ENCODE results near the gene UNC5B.

The UNC5B gene

GRCh38 chr10:71212318-71213126 lies at the start of gene UNC5B:
Gene UNC5B, plus strand, starts transcription at chr10:71212570. Its CDS starts 416 bp downstream, at chr10:71212986.
- peak within 1 kb of the TSS; percentile 78 to 94 for H3K27ac ChIP-seq
- H3K4me3 ChIP-seq = peak within 1 kb of the TSS; percentile 88
- TF ChIP-seq CTCF (IDR thresholded peaks at IDR 0.05) = no peak
- DNase-seq (ENCODE audit: low spot score) = peak; percentile 90

- TF ChIP-seq CTCF (IDR thresholded peaks at IDR 0.05) = no peak
- Histone ChIP-seq H3K4me3 (no peak overlapping the region), H3K27ac (no peak overlapping the region)
- no peak for DNase-seq (ENCODE audit: low spot score)
These were observed 38.9 kb upstream of the UNC5B start for GRCh38 chr10:71173466-71173865.

- no peak for DNase-seq (ENCODE audit: low spot score)
- no peak for TF ChIP-seq CTCF (IDR thresholded peaks at IDR 0.05)
- H3K4me3 ChIP-seq = no peak overlapping the region
- H3K27ac ChIP-seq = no peak overlapping the region
These were observed 35.7 kb upstream of the UNC5B start for GRCh38 chr10:71176661-71177060.

GRCh38 chr10:71177651-71178199 lies 34.6 kb upstream of the UNC5B start:
- H3K27ac ChIP-seq = no peak overlapping the region
- TF ChIP-seq CTCF (IDR thresholded peaks at IDR 0.05) = no peak
- DNase-seq (ENCODE audit: low spot score) = no peak
- H3K4me3 ChIP-seq = no peak overlapping the region

GRCh38 chr10:71178880-71179279 lies 33.5 kb upstream of the UNC5B start:
- TF ChIP-seq CTCF (IDR thresholded peaks at IDR 0.05) = no peak
- H3K27ac ChIP-seq = no peak overlapping the region
- no peak overlapping the region for H3K4me3 ChIP-seq
- no peak for DNase-seq (ENCODE audit: low spot score)

GRCh38 chr10:71179382-71179781 lies 33.0 kb upstream of the UNC5B start:
- DNase-seq (ENCODE audit: low spot score) = no peak
- no peak overlapping the region for H3K4me3 ChIP-seq
- no peak overlapping the region for H3K27ac ChIP-seq
- no peak for TF ChIP-seq CTCF (IDR thresholded peaks at IDR 0.05)

- DNase-seq (ENCODE audit: low spot score) = no peak
- H3K27ac ChIP-seq = no peak overlapping the region
- H3K4me3 ChIP-seq = no peak overlapping the region
- TF ChIP-seq CTCF (IDR thresholded peaks at IDR 0.05) = no peak
These were observed 27.9 kb upstream of the UNC5B start for GRCh38 chr10:71184421-71184820.
